ENCODE data around the gene TF.

The TF gene

DNA sequence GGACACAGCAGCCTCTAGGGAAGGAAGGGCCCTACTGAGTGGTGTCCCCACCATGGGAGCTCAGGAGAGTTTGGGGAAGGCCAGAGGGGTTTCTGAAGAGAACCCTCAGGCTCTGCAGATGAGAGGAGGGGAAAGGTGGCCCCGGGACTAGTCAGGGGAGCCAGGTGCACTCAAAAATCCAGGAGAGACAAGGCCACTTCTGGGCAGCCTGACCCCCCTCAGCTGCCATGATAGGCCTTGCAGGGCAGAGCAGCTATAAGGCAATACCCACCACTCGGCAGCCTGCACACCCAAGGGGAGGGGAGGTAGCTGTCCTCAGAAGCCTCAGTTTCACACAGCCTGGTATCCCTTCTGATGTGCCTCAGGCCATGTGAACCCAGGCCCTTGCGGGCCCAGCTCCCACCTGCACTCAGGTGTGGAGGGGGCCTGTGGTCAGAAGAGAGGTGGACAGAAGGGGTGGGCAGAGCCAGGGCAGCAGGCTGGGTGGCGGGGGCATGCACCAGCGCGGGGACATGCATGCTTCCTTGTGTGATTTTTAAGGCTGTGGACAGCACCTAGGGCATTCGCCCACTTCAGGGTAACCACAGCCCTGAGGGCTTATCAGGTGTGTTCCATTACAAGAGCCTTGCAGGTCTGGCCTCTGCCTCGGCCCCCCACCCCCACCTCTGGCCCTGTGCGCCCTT is 94.0 kb downstream of the TF start:
- H4K20me1 ChIP-seq (ENCODE audit: low read depth, low read length), result no peaks in the 10 kb centered on the region
- no peaks in the 10 kb centered on the region for H3K27me3 ChIP-seq (ENCODE audit: low read length)
- H3K79me2 ChIP-seq (ENCODE audit: insufficient read depth, low read length), result no peaks in the 10 kb centered on the region

DNA sequence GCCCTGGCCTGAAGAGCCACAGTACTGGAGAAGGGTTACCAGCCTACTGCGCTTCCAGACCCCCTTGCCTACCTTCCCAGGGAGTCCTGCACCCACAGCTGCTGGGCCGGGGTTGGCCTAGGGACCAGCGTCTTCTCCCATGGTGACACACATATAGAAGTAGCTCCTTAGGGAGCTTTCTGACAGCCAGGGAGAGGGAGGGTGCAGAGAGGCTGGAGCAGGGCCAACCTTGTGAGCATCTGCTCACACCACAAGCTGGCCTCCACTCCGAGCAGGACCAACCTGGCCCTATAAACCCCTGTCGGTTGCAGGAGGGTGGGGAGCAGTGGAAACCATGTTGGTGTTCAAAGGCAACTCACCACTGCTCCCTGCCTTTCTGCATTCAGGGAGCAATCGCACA is 94.6 kb downstream of the TF start:
- Histone ChIP-seq H3K27ac (ENCODE audit: low read depth, low read length) (no peak overlapping the region), H3K9me3 (ENCODE audit: insufficient read depth, low read length) (no peaks in the 10 kb centered on the region), H3K9me2 (replicated peaks; ENCODE audit: insufficient read depth, low read length) (no peaks in the 10 kb centered on the region), H3K4me2 (ENCODE audit: low read depth, low read length, poor library complexity, severe bottlenecking) (no peak overlapping the region), H4K20me1 (ENCODE audit: low read depth, low read length) (no peaks in the 10 kb centered on the region), H3F3A (ENCODE audit: insufficient read depth) (no peaks in the 10 kb centered on the region), H3K9ac (ENCODE audit: low read length) (no peak overlapping the region), H3K27me3 (ENCODE audit: low read length) (no peaks in the 10 kb centered on the region), H3K79me2 (ENCODE audit: insufficient read depth, low read length) (no peaks in the 10 kb centered on the region), H2AFZ (ENCODE audit: low read depth, low read length, severe bottlenecking) (no peak overlapping the region), H3K36me3 (ENCODE audit: low read length) (no peaks in the 10 kb centered on the region), H3K4me3 (ENCODE audit: insufficient read depth, low read length, poor library complexity, severe bottlenecking) (no peak overlapping the region)
- TF ChIP-seq EZH2phosphoT487 (conservative IDR thresholded peaks at IDR 0.05; ENCODE audit: low read length), result no peak
- TF ChIP-seq, protein P1, sequence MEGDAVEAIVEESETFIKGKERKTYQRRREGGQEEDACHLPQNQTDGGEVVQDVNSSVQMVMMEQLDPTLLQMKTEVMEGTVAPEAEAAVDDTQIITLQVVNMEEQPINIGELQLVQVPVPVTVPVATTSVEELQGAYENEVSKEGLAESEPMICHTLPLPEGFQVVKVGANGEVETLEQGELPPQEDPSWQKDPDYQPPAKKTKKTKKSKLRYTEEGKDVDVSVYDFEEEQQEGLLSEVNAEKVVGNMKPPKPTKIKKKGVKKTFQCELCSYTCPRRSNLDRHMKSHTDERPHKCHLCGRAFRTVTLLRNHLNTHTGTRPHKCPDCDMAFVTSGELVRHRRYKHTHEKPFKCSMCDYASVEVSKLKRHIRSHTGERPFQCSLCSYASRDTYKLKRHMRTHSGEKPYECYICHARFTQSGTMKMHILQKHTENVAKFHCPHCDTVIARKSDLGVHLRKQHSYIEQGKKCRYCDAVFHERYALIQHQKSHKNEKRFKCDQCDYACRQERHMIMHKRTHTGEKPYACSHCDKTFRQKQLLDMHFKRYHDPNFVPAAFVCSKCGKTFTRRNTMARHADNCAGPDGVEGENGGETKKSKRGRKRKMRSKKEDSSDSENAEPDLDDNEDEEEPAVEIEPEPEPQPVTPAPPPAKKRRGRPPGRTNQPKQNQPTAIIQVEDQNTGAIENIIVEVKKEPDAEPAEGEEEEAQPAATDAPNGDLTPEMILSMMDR (IDR thresholded peaks at IDR 0.05; ENCODE audit: insufficient read depth, low read length, poor library complexity, severe bottlenecking), result no peak

More for the DNA sequence above, 94.0 kb downstream of the TF start:
- H3K27ac ChIP-seq (ENCODE audit: low read depth, low read length), result no peak overlapping the region
- no peak overlapping the region for H3K4me3 ChIP-seq (ENCODE audit: insufficient read depth, low read length, poor library complexity, severe bottlenecking)
- no peaks in the 10 kb centered on the region for H3K9me3 ChIP-seq (ENCODE audit: insufficient read depth, low read length)
- TF ChIP-seq, protein P1 (IDR thresholded peaks at IDR 0.05; ENCODE audit: insufficient read depth, low read length, poor library complexity, severe bottlenecking), result no peak
- no peak for TF ChIP-seq EZH2phosphoT487 (conservative IDR thresholded peaks at IDR 0.05; ENCODE audit: low read length)
- H3K4me2 ChIP-seq (ENCODE audit: low read depth, low read length, poor library complexity, severe bottlenecking), result no peak overlapping the region
- H3K9me2 ChIP-seq (replicated peaks; ENCODE audit: insufficient read depth, low read length), result no peaks in the 10 kb centered on the region
- no peaks in the 10 kb centered on the region for H3F3A ChIP-seq (ENCODE audit: insufficient read depth)
- H3K9ac ChIP-seq (ENCODE audit: low read length), result no peak overlapping the region
- H3K36me3 ChIP-seq (ENCODE audit: low read length), result no peaks in the 10 kb centered on the region
- H2AFZ ChIP-seq (ENCODE audit: low read depth, low read length, severe bottlenecking), result no peak overlapping the region

DNA sequence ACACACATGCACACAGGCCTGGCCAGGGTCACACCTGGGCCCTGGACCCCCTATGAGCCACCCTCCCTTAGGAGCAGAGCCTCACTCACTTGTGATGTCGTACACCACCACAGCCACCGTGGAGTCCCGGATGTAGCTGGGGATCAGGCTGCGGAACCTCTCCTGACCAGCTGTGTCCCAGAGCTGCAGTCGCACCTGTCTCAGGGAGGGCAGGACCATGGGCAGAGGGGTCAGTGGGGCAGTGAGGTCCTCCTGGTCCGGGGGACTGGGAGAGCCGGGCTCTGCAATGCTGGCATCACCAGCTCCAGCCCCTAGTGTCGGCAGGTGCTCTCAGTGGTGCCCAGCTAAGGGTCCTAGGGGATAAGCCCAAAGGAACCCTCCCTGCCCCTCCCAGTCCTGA is 95.0 kb downstream of the TF start:
- no peak overlapping the region for H3K4me3 ChIP-seq (ENCODE audit: insufficient read depth, low read length, poor library complexity, severe bottlenecking)
- H2AFZ ChIP-seq (ENCODE audit: low read depth, low read length, severe bottlenecking), result no peak overlapping the region
- H3K27me3 ChIP-seq (ENCODE audit: low read length), result no peaks in the 10 kb centered on the region
- no peak for TF ChIP-seq EZH2phosphoT487 (conservative IDR thresholded peaks at IDR 0.05; ENCODE audit: low read length)
- TF ChIP-seq, protein P1 (IDR thresholded peaks at IDR 0.05; ENCODE audit: insufficient read depth, low read length, poor library complexity, severe bottlenecking), result no peak
- H3K4me2 ChIP-seq (ENCODE audit: low read depth, low read length, poor library complexity, severe bottlenecking), result no peak overlapping the region
- H3F3A ChIP-seq (ENCODE audit: insufficient read depth), result no peaks in the 10 kb centered on the region
- H3K9me2 ChIP-seq (replicated peaks; ENCODE audit: insufficient read depth, low read length), result no peaks in the 10 kb centered on the region
- no peaks in the 10 kb centered on the region for H3K79me2 ChIP-seq (ENCODE audit: insufficient read depth, low read length)
- no peak overlapping the region for H3K9ac ChIP-seq (ENCODE audit: low read length)
- H3K36me3 ChIP-seq (ENCODE audit: low read length), result no peaks in the 10 kb centered on the region
- H3K27ac ChIP-seq (ENCODE audit: low read depth, low read length), result no peak overlapping the region
- no peaks in the 10 kb centered on the region for H4K20me1 ChIP-seq (ENCODE audit: low read depth, low read length)
- H3K9me3 ChIP-seq (ENCODE audit: insufficient read depth, low read length), result no peaks in the 10 kb centered on the region
